Loucy (cell line): ENCODE measurements around the gene HS6ST3.

Source experiments
- H2AFZ ChIP-seq: fragments of 200-600 bp; sonication (generic); 2 replicates; pipeline ENCODE4 v1.6.0; 2016; ENCODE audit warnings: antibody characterized with exemption, mild to moderate bottlenecking, low read length, moderate library complexity
- H3F3A ChIP-seq: fragments of 200-600 bp; 2 replicates; pipeline ENCODE4 v1.6.0; 2016; ENCODE audit warnings: antibody characterized with exemption, low read depth, mild to moderate bottlenecking
- H3K27me3 ChIP-seq: fragments of 200-600 bp; sonication (generic); 2 replicates; pipeline ENCODE4 v1.6.1; 2014; ENCODE audit warnings: low read length, mild to moderate bottlenecking; ENCODE audit not compliant: insufficient read depth, poor library complexity, severe bottlenecking
- H3K36me3 ChIP-seq: fragments of 200-600 bp; sonication (generic); 2 replicates; pipeline ENCODE4 v1.6.1; 2016; ENCODE audit warnings: low read length; ENCODE audit not compliant: insufficient read depth
- H3K4me1 ChIP-seq: fragments of 200-600 bp; sonication (generic); 2 replicates; pipeline ENCODE4 v1.5.1; 2014; ENCODE audit warnings: low read length, mild to moderate bottlenecking; ENCODE audit not compliant: insufficient read depth, poor library complexity, severe bottlenecking
- H3K4me2 ChIP-seq: fragments of 200-600 bp; sonication (generic); 2 replicates; pipeline ENCODE4 v1.6.0; 2014; ENCODE audit warnings: antibody characterized with exemption, low read length, low read depth, mild to moderate bottlenecking; ENCODE audit not compliant: poor library complexity, severe bottlenecking
- H3K4me3 ChIP-seq: fragments of 200-600 bp; sonication (generic); 2 replicates; pipeline ENCODE4 v1.5.1; 2014; ENCODE audit warnings: low read length, mild to moderate bottlenecking, mixed read lengths; ENCODE audit not compliant: poor library complexity, severe bottlenecking
- H3K79me2 ChIP-seq: fragments of 200-600 bp; sonication (generic); 2 replicates; pipeline ENCODE4 v1.6.1; 2014; ENCODE audit warnings: low read length; ENCODE audit not compliant: insufficient read depth
- H3K9ac ChIP-seq: fragments of 200-600 bp; sonication (generic); 2 replicates; pipeline ENCODE4 v1.6.0; 2014; ENCODE audit warnings: mild to moderate bottlenecking, low read depth, low read length, moderate library complexity; ENCODE audit not compliant: poor library complexity, severe bottlenecking
- H3K9me2 ChIP-seq: fragments of 200-600 bp; sonication (generic); replicated peaks from 2 replicates; pipeline ENCODE4 v1.6.1; 2016; ENCODE audit warnings: low read depth, low read length, mixed read lengths
- H3K9me3 ChIP-seq: fragments of 200-600 bp; sonication (generic); 2 replicates; pipeline ENCODE4 v1.6.1; 2014; ENCODE audit warnings: mild to moderate bottlenecking, antibody characterized with exemption, low read length, low read depth; ENCODE audit not compliant: insufficient read depth
- H4K20me1 ChIP-seq: fragments of 200-600 bp; sonication (generic); 2 replicates; pipeline ENCODE4 v1.6.0; 2014; ENCODE audit warnings: antibody characterized with exemption, low read length, mild to moderate bottlenecking; ENCODE audit not compliant: insufficient read depth, poor library complexity, severe bottlenecking
- CTCF ChIP-seq: fragments of 200-600 bp; sonication (generic); conservative IDR thresholded peaks from 2 replicates; pipeline ENCODE4 v1.5.1; 2014; ENCODE audit warnings: mild to moderate bottlenecking, antibody characterized with exemption, low read length
- EZH2phosphoT487 ChIP-seq: fragments of 200-600 bp; IDR thresholded peaks from 2 replicates; pipeline ENCODE4 v1.6.1; 2018; ENCODE audit warnings: antibody characterized with exemption, mild to moderate bottlenecking, moderate library complexity, borderline replicate concordance

The HS6ST3 gene

GRCh38 chr13:96836733-96837132, 746.8 kb downstream of the HS6ST3 start:
- no peak overlapping the region for H3K4me2 ChIP-seq
- H3F3A ChIP-seq = no peaks in the 10 kb centered on the region
- no peaks in the 10 kb centered on the region for H3K4me1 ChIP-seq
- TF ChIP-seq EZH2phosphoT487 = no peak
- no peak for TF ChIP-seq CTCF
- no peaks in the 10 kb centered on the region; the same call in 1 of the 2 replicates for H3K9me3 ChIP-seq
- no peaks in the 10 kb centered on the region for H4K20me1 ChIP-seq
- H3K4me3 ChIP-seq = no peak overlapping the region
- no peaks in the 10 kb centered on the region for H3K79me2 ChIP-seq
- no peak overlapping the region for H2AFZ ChIP-seq
- no peaks in the 10 kb centered on the region for H3K9me2 ChIP-seq
- no peaks in the 10 kb centered on the region for H3K36me3 ChIP-seq
- H3K27me3 ChIP-seq = no peaks in the 10 kb centered on the region
- no peak overlapping the region for H3K9ac ChIP-seq

- no peaks in the 10 kb centered on the region for H4K20me1 ChIP-seq
- H2AFZ ChIP-seq = no peak overlapping the region
- H3K27me3 ChIP-seq = no peaks in the 10 kb centered on the region
- H3K4me2 ChIP-seq = no peak overlapping the region
- no peaks in the 10 kb centered on the region for H3K9me3 ChIP-seq
- no peaks in the 10 kb centered on the region for H3K4me1 ChIP-seq
- no peaks in the 10 kb centered on the region for H3F3A ChIP-seq
- H3K36me3 ChIP-seq = no peaks in the 10 kb centered on the region
- H3K79me2 ChIP-seq = no peaks in the 10 kb centered on the region
- no peak for TF ChIP-seq EZH2phosphoT487
- TF ChIP-seq CTCF = no peak
- no peak overlapping the region for H3K4me3 ChIP-seq
- H3K9ac ChIP-seq = no peak overlapping the region
- H3K9me2 ChIP-seq = no peaks in the 10 kb centered on the region
These were observed 747.9 kb downstream of the HS6ST3 start for GRCh38 chr13:96837809-96838208.

- TF ChIP-seq CTCF (no peak), EZH2phosphoT487 (no peak)
- H3K4me3 ChIP-seq = no peak overlapping the region
- no peak overlapping the region for H2AFZ ChIP-seq
- no peak overlapping the region for H3K4me2 ChIP-seq
- no peaks in the 10 kb centered on the region for H3F3A ChIP-seq
- H3K36me3 ChIP-seq = no peaks in the 10 kb centered on the region
- no peak overlapping the region for H3K9ac ChIP-seq
- no peaks in the 10 kb centered on the region for H3K79me2 ChIP-seq
- no peaks in the 10 kb centered on the region for H3K9me2 ChIP-seq
- H3K4me1 ChIP-seq = no peaks in the 10 kb centered on the region
- no peaks in the 10 kb centered on the region for H4K20me1 ChIP-seq
- H3K9me3 ChIP-seq = no peaks in the 10 kb centered on the region
- H3K27me3 ChIP-seq = no peaks in the 10 kb centered on the region
These were observed 754.3 kb downstream of the HS6ST3 start for GRCh38 chr13:96844195-96844594.
